ENCODE data around the gene LGALS13. TPM values are rescaled to one million over a fixed set of nuclear protein-coding genes. Genes with fewer than 3 reads are reported as not detected.

Gene LGALS13
- polyA plus RNA-seq, 3 donors = not detected

GRCh38 chr19:39607561-39607960, 5.2 kb downstream of the LGALS13 start:
- H3K79me2 ChIP-seq (ENCODE audit: insufficient read depth, low read length) = no peaks in the 10 kb centered on the region
- no peak for DNase-seq
- no peaks in the 10 kb centered on the region for H3K36me3 Mint-ChIP-seq
- no peak overlapping the region for H3K9ac ChIP-seq (ENCODE audit: insufficient read depth, low read length, poor library complexity, severe bottlenecking)
- H3K4me1 Mint-ChIP-seq = no peaks in the 10 kb centered on the region
- peaks cover 0 to 3% (median 0%) of the 10 kb centered on the region in 7 donors for H3K9me3 Mint-ChIP-seq
- H3K27me3 Mint-ChIP-seq (ENCODE audit: low read depth in 3 of 3) = peaks cover 1 to 3% (median 3%) of the 10 kb centered on the region in 3 donors
- H3K9me3 ChIP-seq (replicated peaks in 1 of 2; ENCODE audit: control insufficient read depth in 1 of 2, insufficient read depth in 1 of 2, low read length in 2 of 2) = no peaks in the 10 kb centered on the region
- no peak for TF ChIP-seq CTCF (IDR thresholded peaks at IDR 0.05)
- H3K4me1 ChIP-seq (ENCODE audit: control insufficient read depth in 1 of 2, insufficient read depth in 2 of 2, low read length in 2 of 2) = no peaks in the 10 kb centered on the region
- no peak overlapping the region for H3K4me2 ChIP-seq (replicated peaks; ENCODE audit: extremely low read depth, low read length, poor library complexity, severe bottlenecking)
- H2AFZ ChIP-seq (ENCODE audit: insufficient read depth, low read depth, low read length, poor library complexity, severe bottlenecking) = no peak overlapping the region
- WGBS (ENCODE audit: insufficient coverage) = 86% methylated on average over 1 of the region's 6 CpGs
- no peak overlapping the region for H3K4me3 ChIP-seq (replicated peaks in 1 of 3; ENCODE audit: low read depth in 2 of 3, low read length in 3 of 3)
- no peaks in the 10 kb centered on the region for H3K36me3 ChIP-seq (replicated peaks in 1 of 2; ENCODE audit: control insufficient read depth in 1 of 2, insufficient read depth in 2 of 2, low read length in 2 of 2)
- H3K27ac ChIP-seq (ENCODE audit: low read depth in 1 of 2, low read length in 2 of 2) = no peak overlapping the region
- H4K20me1 ChIP-seq (ENCODE audit: insufficient read depth, low read length) = no peaks in the 10 kb centered on the region
- H3K4me3 Mint-ChIP-seq = no peak overlapping the region
- intact Hi-C loops (cut with micrococcal nuclease) = no loop called here
- no peak overlapping the region for H3K27ac Mint-ChIP-seq
- H3K27me3 ChIP-seq (ENCODE audit: control insufficient read depth in 2 of 2, insufficient read depth in 2 of 2, low read length in 2 of 2) = no peaks in the 10 kb centered on the region

GRCh38 chr19:39613597-39613996, 11.3 kb downstream of the LGALS13 start:
- Histone ChIP-seq H3K27ac (ENCODE audit: low read depth in 1 of 2, low read length in 2 of 2) (no peak overlapping the region), H3K4me1 (ENCODE audit: control insufficient read depth in 1 of 2, insufficient read depth in 2 of 2, low read length in 2 of 2) (no peaks in the 10 kb centered on the region), H2AFZ (ENCODE audit: insufficient read depth, low read depth, low read length, poor library complexity, severe bottlenecking) (no peak overlapping the region), H3K4me2 (replicated peaks; ENCODE audit: extremely low read depth, low read length, poor library complexity, severe bottlenecking) (no peak overlapping the region), H4K20me1 (ENCODE audit: insufficient read depth, low read length) (no peaks in the 10 kb centered on the region), H3K36me3 (replicated peaks in 1 of 2; ENCODE audit: control insufficient read depth in 1 of 2, insufficient read depth in 2 of 2, low read length in 2 of 2) (no peaks in the 10 kb centered on the region), H3K79me2 (ENCODE audit: insufficient read depth, low read length) (no peaks in the 10 kb centered on the region), H3K9me3 (replicated peaks in 1 of 2; ENCODE audit: control insufficient read depth in 1 of 2, insufficient read depth in 1 of 2, low read length in 2 of 2) (no peaks in the 10 kb centered on the region), H3K27me3 (ENCODE audit: control insufficient read depth in 2 of 2, insufficient read depth in 2 of 2, low read length in 2 of 2) (peaks cover 2% of the 10 kb centered on the region in 2 donors), H3K4me3 (replicated peaks in 1 of 3; ENCODE audit: low read depth in 2 of 3, low read length in 3 of 3) (no peak overlapping the region), H3K9ac (ENCODE audit: insufficient read depth, low read length, poor library complexity, severe bottlenecking) (no peak overlapping the region)
- DNase-seq = no peak
- peaks cover 0 to 6% (median 3%) of the 10 kb centered on the region in 7 donors for H3K9me3 Mint-ChIP-seq
- peaks cover 0 to 8% (median 2%) of the 10 kb centered on the region in 3 donors for H3K27me3 Mint-ChIP-seq (ENCODE audit: low read depth in 3 of 3)
- H3K4me3 Mint-ChIP-seq = no peak overlapping the region
- no peak overlapping the region for H3K27ac Mint-ChIP-seq
- TF ChIP-seq CTCF (IDR thresholded peaks at IDR 0.05) = no peak
- intact Hi-C loops (cut with micrococcal nuclease) = no loop called here
- H3K36me3 Mint-ChIP-seq = no peaks in the 10 kb centered on the region
- WGBS (ENCODE audit: insufficient coverage) = 86% methylated on average over 2 of the region's 2 CpGs
- no peaks in the 10 kb centered on the region for H3K4me1 Mint-ChIP-seq
